DND-41 (cell line): Measurements from ENCODE around the gene NUDT7.

Source experiments
- ATAC-seq: fragments of 200-7000 bp; cut with Tn5 transposase; 3 replicates; pipeline ENCODE4 v1.9.1; 2021; ENCODE audit warnings: low read depth; ENCODE audit not compliant: insufficient read depth
- DNase-seq: peaks from one replicate; pipeline ENCODE4 v3.0.0-alpha.2; 2020
- H2AFZ ChIP-seq: 2 replicates; pipeline ENCODE4 v1.6.0; 2012; ENCODE audit warnings: low read depth, low read length
- H3K27ac ChIP-seq: 2 replicates; pipeline ENCODE4 v1.5.1; 2012; ENCODE audit warnings: low read length, inconsistent platforms
- H3K27me3 ChIP-seq: fragments of 200-600 bp; sonication (generic); 2 replicates; pipeline ENCODE4 v1.6.0; 2012; ENCODE audit warnings: low read length, mild to moderate bottlenecking, inconsistent platforms; ENCODE audit not compliant: insufficient read depth, poor library complexity
- H3K36me3 ChIP-seq: 2 replicates; pipeline ENCODE4 v1.5.1; 2012; ENCODE audit warnings: low read length, inconsistent platforms; ENCODE audit not compliant: insufficient read depth
- H3K4me1 ChIP-seq: 2 replicates; pipeline ENCODE4 v1.5.1; 2012; ENCODE audit warnings: mild to moderate bottlenecking, low read length; ENCODE audit not compliant: insufficient read depth
- H3K4me2 ChIP-seq: 2 replicates; pipeline ENCODE4 v1.6.0; 2012; ENCODE audit warnings: mild to moderate bottlenecking, moderate library complexity, low read length, inconsistent platforms; ENCODE audit not compliant: insufficient read depth
- H3K4me3 ChIP-seq, 2 experiments: fragments of 200-600 bp in 1 of 2; shearing (Covaris generic) in 1 of 2; 2 replicates each; pipeline ENCODE4 v1.5.1; 2012 to 2016; ENCODE audit warnings: inconsistent platforms in 2 of 2, low read length in 2 of 2, mild to moderate bottlenecking in 2 of 2, low read depth in 1 of 2, moderate library complexity in 1 of 2
- H3K79me2 ChIP-seq: 2 replicates; pipeline ENCODE4 v1.6.0; 2012; ENCODE audit warnings: low read length, inconsistent platforms; ENCODE audit not compliant: insufficient read depth
- H3K9ac ChIP-seq: 2 replicates; pipeline ENCODE4 v1.6.0; 2012; ENCODE audit warnings: low read depth, mild to moderate bottlenecking, inconsistent platforms, low read length, moderate library complexity
- H3K9me3 ChIP-seq: 2 replicates; pipeline ENCODE4 v1.5.1; 2012; ENCODE audit warnings: low read length, moderate library complexity, mild to moderate bottlenecking, inconsistent platforms; ENCODE audit not compliant: insufficient read depth, severe bottlenecking
- H4K20me1 ChIP-seq: 2 replicates; pipeline ENCODE4 v1.6.0; 2012; ENCODE audit warnings: low read length; ENCODE audit not compliant: insufficient read depth
- EZH2 ChIP-seq: IDR thresholded peaks from 3 replicates; pipeline ENCODE4 v1.6.1; 2012; ENCODE audit warnings: borderline replicate concordance, low read depth, mild to moderate bottlenecking, moderate library complexity, low read length, inconsistent platforms; ENCODE audit not compliant: severe bottlenecking
- TF ChIP-seq, protein P1 (sequence below): IDR thresholded peaks from 2 replicates; pipeline ENCODE4 v1.5.1; 2012; ENCODE audit warnings: borderline replicate concordance, low read length, moderate library complexity, mild to moderate bottlenecking; ENCODE audit not compliant: poor library complexity, severe bottlenecking; ENCODE audit errors: extremely low read depth

The NUDT7 gene

DNA sequence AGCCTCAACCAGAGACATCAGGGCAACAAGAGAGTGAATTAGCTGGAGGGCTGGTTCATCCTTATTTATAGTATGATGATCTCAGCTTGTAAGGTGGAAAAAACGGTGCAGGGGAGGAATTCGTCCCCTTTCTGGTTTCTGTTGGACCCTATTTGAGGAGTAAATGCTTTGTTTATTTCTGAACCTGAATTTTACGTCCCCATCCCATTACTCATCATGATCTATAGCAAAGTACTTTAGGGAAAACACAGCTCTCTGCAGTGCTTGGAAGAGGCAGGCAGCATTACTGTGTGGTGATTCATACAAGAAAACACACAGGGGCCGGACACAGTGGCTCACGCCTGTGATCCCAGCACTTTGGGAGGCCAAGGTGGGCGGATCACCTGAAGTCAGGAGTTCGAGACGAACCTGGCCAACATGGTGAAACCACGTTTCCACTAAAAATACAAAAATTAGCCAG is 58.1 kb downstream of the NUDT7 start:
- Histone ChIP-seq H3K79me2 (no peaks in the 10 kb centered on the region), H3K9ac (no peak overlapping the region), H3K27me3 (no peaks in the 10 kb centered on the region), H3K4me1 (no peaks in the 10 kb centered on the region), H2AFZ (no peak overlapping the region), H3K27ac (no peak overlapping the region), H3K4me2 (no peak overlapping the region), H3K4me3 (no peak overlapping the region), H3K36me3 (no peaks in the 10 kb centered on the region), H3K9me3 (no peaks in the 10 kb centered on the region), H4K20me1 (no peaks in the 10 kb centered on the region)
- DNase-seq, result no peak
- no peak for ATAC-seq
- TF ChIP-seq, protein P1, sequence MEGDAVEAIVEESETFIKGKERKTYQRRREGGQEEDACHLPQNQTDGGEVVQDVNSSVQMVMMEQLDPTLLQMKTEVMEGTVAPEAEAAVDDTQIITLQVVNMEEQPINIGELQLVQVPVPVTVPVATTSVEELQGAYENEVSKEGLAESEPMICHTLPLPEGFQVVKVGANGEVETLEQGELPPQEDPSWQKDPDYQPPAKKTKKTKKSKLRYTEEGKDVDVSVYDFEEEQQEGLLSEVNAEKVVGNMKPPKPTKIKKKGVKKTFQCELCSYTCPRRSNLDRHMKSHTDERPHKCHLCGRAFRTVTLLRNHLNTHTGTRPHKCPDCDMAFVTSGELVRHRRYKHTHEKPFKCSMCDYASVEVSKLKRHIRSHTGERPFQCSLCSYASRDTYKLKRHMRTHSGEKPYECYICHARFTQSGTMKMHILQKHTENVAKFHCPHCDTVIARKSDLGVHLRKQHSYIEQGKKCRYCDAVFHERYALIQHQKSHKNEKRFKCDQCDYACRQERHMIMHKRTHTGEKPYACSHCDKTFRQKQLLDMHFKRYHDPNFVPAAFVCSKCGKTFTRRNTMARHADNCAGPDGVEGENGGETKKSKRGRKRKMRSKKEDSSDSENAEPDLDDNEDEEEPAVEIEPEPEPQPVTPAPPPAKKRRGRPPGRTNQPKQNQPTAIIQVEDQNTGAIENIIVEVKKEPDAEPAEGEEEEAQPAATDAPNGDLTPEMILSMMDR, result no peak
- TF ChIP-seq EZH2, result no peak

GRCh38 chr16:77781091-77781490 is 58.8 kb downstream of the NUDT7 start:
- no peak overlapping the region for H3K9ac ChIP-seq
- H3K9me3 ChIP-seq, result no peaks in the 10 kb centered on the region
- H3K27ac ChIP-seq, result no peak overlapping the region
- no peaks in the 10 kb centered on the region for H3K27me3 ChIP-seq
- H3K36me3 ChIP-seq, result no peaks in the 10 kb centered on the region
- no peaks in the 10 kb centered on the region for H3K4me1 ChIP-seq
- H3K4me2 ChIP-seq, result no peak overlapping the region
- no peak for ATAC-seq
- no peak for TF ChIP-seq EZH2
- TF ChIP-seq, protein P1, result no peak
- no peak for DNase-seq
- no peak overlapping the region for H3K4me3 ChIP-seq
- H2AFZ ChIP-seq, result no peak overlapping the region
- no peaks in the 10 kb centered on the region for H3K79me2 ChIP-seq
- H4K20me1 ChIP-seq, result no peaks in the 10 kb centered on the region

DNA sequence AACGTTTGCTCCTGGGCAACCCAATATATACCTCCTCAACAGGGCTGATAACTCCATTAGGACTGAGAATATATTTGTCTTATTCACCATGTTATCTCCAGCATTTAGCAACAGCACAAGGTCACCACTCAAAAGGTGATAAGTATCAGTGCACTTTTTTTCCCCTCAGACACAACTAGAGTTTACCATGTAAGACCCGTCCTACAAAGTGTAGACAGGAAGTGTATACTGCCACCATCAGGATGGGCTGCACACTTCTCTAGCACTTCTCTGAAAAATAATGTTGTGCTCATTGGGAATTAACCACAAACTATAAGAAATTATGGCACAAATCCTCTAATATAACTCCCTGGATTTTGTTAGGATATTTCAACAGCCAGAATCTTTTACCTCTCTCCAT is 60.4 kb downstream of the NUDT7 start:
- DNase-seq (no peak), ATAC-seq (0 out of 3 replicates have a peak, but pooled peaks have one; percentile 53)
- no peaks in the 10 kb centered on the region for H3K27me3 ChIP-seq
- H3K36me3 ChIP-seq, result no peaks in the 10 kb centered on the region
- no peaks in the 10 kb centered on the region for H3K79me2 ChIP-seq
- H3K9me3 ChIP-seq, result no peaks in the 10 kb centered on the region
- H3K4me3 ChIP-seq, result no peak overlapping the region
- no peak overlapping the region for H3K27ac ChIP-seq
- no peaks in the 10 kb centered on the region for H4K20me1 ChIP-seq
- no peak overlapping the region for H2AFZ ChIP-seq
- H3K4me1 ChIP-seq, result no peaks in the 10 kb centered on the region
- no peak overlapping the region for H3K9ac ChIP-seq
- no peak overlapping the region for H3K4me2 ChIP-seq
- TF ChIP-seq, protein P1, result peak; percentile 61
- no peak for TF ChIP-seq EZH2
